ENCODE data around the gene PLA2G2F.

The PLA2G2F gene

DNA sequence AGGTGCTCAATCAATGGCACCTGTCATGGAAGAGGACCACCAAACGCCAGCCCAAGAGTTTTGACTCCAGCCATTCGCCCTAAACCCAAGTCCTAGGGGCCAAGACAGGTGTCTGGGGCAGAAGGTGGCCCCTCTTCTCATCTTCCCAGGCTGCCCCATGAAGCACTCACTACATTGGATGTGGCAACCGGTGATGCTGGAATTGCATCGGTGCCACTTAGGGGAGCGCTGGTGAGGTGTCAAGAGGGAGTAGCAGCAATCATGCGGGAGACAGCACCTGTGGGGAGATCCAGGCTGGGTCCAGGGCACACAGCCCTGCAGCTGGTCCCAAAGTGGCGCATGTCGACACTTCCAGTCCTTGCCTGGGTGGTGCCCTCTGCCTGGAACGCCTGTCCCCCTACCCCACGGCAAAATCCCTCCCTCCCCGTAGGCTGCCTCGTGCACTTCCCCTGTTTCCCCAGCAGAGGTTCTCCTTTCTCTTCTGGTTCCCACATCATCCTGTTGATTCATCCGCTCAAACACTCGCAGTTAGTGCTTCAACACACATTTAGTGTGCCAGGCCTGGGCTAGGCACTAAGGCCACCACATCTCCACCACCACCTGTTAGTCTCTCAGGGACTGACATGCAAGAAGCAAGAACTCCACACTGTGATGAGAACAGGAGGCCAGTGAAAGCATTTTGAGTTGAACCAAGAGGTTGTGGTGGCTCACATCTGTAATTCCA lies 38.3 kb upstream of the PLA2G2F start:
- peaks cover 18% of the 10 kb centered on the region for H3K9me3 ChIP-seq (ENCODE audit: control insufficient read depth, low read length)
- H3K4me1 ChIP-seq (ENCODE audit: control insufficient read depth, insufficient read depth, low read length, poor library complexity, severe bottlenecking) = no peaks in the 10 kb centered on the region
- no peaks in the 10 kb centered on the region for H3K36me3 ChIP-seq (ENCODE audit: control insufficient read depth, insufficient read depth, low read length)
- WGBS, 2 experiments (ENCODE audit: insufficient coverage in 2 of 2) = 52 to 60% methylated on average over 10 to 13 of the region's 14 CpGs
- no peak overlapping the region for H3K27ac ChIP-seq (ENCODE audit: low read depth, low read length, severe bottlenecking)
- no peak overlapping the region for H3K4me3 ChIP-seq (ENCODE audit: extremely low read depth, insufficient read depth, low read length, poor library complexity, severe bottlenecking)

DNA sequence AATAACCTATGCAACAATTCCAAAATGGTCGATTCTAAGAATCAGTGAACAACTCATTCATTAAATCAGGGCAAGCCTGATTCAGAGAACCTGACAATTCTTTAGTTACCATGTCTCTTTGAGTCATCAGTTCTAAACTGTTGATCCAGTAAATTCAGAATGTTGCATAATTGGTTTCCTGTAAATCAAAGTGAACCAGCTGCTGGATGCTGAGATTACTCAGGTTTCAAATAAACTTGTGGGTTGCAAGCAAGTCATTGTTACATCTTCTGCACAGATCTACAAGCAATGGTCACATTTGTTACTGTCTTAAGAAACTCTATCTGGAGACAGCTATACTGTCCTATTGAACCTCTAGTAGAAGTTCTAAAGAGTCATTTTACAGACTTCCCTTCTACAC lies 36.2 kb upstream of the PLA2G2F start:
- Histone ChIP-seq H3K36me3 (ENCODE audit: control insufficient read depth, insufficient read depth, low read length) (no peaks in the 10 kb centered on the region), H3K9me3 (ENCODE audit: control insufficient read depth, low read length) (peaks cover 4% of the 10 kb centered on the region), H3K4me3 (ENCODE audit: extremely low read depth, insufficient read depth, low read length, poor library complexity, severe bottlenecking) (no peak overlapping the region), H3K4me1 (ENCODE audit: control insufficient read depth, insufficient read depth, low read length, poor library complexity, severe bottlenecking) (peaks cover 7% of the 10 kb centered on the region), H3K27ac (ENCODE audit: low read depth, low read length, severe bottlenecking) (no peak overlapping the region)
- 83% methylated on average over 1 of the region's 1 CpG; no CpG with 5 or more reads in 1 of the 2 experiments for WGBS, 2 experiments (ENCODE audit: insufficient coverage in 2 of 2)

DNA sequence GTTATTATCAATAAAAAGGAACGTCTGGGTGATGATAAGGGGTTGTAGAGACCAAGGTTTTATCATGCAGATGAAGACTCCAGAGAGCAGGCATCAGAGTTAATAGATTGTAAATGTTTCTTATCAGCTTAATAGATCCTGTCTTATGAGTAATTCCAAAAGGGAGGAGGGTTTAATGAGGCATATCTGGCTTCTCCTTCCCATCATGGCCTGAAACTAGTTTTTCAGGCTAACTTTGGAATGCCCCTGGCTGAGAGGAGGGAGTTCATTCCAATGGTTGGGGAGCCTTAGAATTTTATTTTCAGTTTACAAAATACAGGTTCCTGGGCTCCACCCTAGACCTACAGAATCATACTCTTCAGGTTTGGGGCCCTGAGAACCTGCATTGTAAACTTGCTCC lies 33.3 kb upstream of the PLA2G2F start:
- peaks cover 8% of the 10 kb centered on the region for H3K4me1 ChIP-seq (ENCODE audit: control insufficient read depth, insufficient read depth, low read length, poor library complexity, severe bottlenecking)
- H3K36me3 ChIP-seq (ENCODE audit: control insufficient read depth, insufficient read depth, low read length) = no peaks in the 10 kb centered on the region
- H3K9me3 ChIP-seq (ENCODE audit: control insufficient read depth, low read length) = peaks cover 4% of the 10 kb centered on the region
- WGBS, 2 experiments (ENCODE audit: insufficient coverage in 2 of 2) = 86 to 100% methylated on average over 1 of the region's 1 CpG
- no peak overlapping the region for H3K4me3 ChIP-seq (ENCODE audit: extremely low read depth, insufficient read depth, low read length, poor library complexity, severe bottlenecking)
- H3K27ac ChIP-seq (ENCODE audit: low read depth, low read length, severe bottlenecking) = no peak overlapping the region

DNA sequence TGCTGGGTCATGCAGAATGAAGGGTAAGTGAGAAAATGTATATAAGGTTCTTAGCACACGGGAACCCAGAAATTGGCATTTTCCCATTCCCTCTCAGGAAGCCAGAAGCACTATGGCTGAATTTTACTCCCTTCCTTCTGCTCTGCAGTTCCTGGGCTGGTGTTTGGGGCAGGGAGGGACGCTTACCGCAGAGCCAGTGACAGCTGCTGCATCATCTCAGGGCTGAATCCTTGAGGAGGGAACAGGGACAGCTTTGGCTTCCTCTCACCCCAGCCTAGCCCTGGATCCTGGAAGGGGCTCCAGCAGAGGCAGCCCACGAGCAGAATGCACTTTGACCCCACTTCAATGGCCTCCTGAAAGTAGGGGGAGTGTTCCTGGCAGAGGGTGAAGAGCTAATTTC lies 31.8 kb upstream of the PLA2G2F start:
- H3K27ac ChIP-seq (ENCODE audit: low read depth, low read length, severe bottlenecking) = peak overlapping the region; percentile 67
- peaks cover 8% of the 10 kb centered on the region for H3K4me1 ChIP-seq (ENCODE audit: control insufficient read depth, insufficient read depth, low read length, poor library complexity, severe bottlenecking)
- no peak overlapping the region for H3K4me3 ChIP-seq (ENCODE audit: extremely low read depth, insufficient read depth, low read length, poor library complexity, severe bottlenecking)
- 80 to 100% methylated on average over 1 to 2 of the region's 4 CpGs for WGBS, 2 experiments (ENCODE audit: insufficient coverage in 2 of 2)
- H3K9me3 ChIP-seq (ENCODE audit: control insufficient read depth, low read length) = peaks cover 4% of the 10 kb centered on the region
- no peaks in the 10 kb centered on the region for H3K36me3 ChIP-seq (ENCODE audit: control insufficient read depth, insufficient read depth, low read length)

DNA sequence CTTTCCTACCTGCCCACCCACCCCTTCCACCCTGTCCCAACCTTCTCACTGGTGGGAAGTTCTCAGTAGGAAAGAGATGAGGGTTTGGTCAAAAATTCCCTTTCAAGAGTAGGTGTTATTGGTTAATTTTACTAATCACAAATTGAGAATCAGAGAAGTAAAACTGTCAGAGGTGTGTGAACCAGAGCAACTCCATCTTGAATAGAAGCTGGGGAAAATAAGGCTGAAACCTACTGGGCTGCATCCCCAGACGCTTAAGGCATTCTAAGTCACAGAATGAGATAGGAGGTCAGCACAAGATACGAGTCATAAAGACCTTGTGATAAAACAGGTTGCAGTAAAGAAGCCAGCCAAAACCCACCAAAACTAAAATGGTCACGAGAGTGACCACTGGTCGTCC lies 31.3 kb upstream of the PLA2G2F start:
- peak overlapping the region; percentile 67 for H3K27ac ChIP-seq (ENCODE audit: low read depth, low read length, severe bottlenecking)
- 70 to 100% methylated on average over 1 to 3 of the region's 4 CpGs for WGBS, 2 experiments (ENCODE audit: insufficient coverage in 2 of 2)

DNA sequence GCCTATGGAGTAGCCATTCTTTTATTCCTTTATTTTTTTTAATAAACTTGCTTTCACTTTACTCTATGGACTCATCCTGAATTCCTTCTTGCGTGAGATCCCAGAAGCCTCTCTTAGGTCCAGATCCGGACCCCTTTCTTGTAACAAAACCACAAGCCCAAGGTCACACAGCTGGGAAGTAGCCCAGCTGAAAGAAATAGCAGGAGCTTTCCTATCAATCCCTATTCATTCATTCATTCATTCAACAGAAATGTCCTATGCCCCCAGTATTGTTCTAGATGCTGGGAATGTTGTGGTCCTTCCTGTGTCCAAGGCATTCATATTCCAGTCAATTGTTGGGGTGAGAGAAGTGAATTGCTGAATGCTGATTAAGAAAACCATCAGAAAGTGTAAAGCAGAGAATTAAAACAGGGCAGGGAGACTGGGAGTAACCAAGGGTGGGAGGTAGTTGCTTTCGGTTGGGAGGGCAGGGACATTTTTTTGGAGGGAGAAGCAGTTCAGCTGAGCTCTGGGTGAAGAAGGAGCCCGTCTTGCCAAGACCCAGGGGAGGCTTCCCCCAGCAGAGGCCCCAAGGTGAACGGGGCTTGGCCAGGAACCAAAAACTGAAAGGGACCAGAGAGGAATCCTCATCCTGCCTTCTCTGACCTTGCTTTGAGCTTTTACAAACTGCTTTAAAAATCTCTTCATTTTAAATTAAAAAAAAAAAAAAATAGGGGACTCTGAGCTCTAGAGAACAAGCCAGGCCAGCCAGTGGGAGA lies 30.6 kb upstream of the PLA2G2F start:
- Histone ChIP-seq H3K27ac (ENCODE audit: low read depth, low read length, severe bottlenecking) (no peak overlapping the region), H3K36me3 (ENCODE audit: control insufficient read depth, insufficient read depth, low read length) (no peaks in the 10 kb centered on the region), H3K9me3 (ENCODE audit: control insufficient read depth, low read length) (peaks cover 4% of the 10 kb centered on the region), H3K4me3 (ENCODE audit: extremely low read depth, insufficient read depth, low read length, poor library complexity, severe bottlenecking) (no peak overlapping the region), H3K4me1 (ENCODE audit: control insufficient read depth, insufficient read depth, low read length, poor library complexity, severe bottlenecking) (peaks cover 8% of the 10 kb centered on the region)
- whole genome bisulfite sequencing, 2 experiments (ENCODE audit: insufficient coverage in 2 of 2) = 88 to 89% methylated on average over 4 to 5 of the region's 5 CpGs

More for the DNA sequence above, 31.3 kb upstream of the PLA2G2F start:
- peaks cover 8% of the 10 kb centered on the region for H3K4me1 ChIP-seq (ENCODE audit: control insufficient read depth, insufficient read depth, low read length, poor library complexity, severe bottlenecking)
- no peaks in the 10 kb centered on the region for H3K36me3 ChIP-seq (ENCODE audit: control insufficient read depth, insufficient read depth, low read length)
- no peak overlapping the region for H3K4me3 ChIP-seq (ENCODE audit: extremely low read depth, insufficient read depth, low read length, poor library complexity, severe bottlenecking)
- peaks cover 4% of the 10 kb centered on the region for H3K9me3 ChIP-seq (ENCODE audit: control insufficient read depth, low read length)

DNA sequence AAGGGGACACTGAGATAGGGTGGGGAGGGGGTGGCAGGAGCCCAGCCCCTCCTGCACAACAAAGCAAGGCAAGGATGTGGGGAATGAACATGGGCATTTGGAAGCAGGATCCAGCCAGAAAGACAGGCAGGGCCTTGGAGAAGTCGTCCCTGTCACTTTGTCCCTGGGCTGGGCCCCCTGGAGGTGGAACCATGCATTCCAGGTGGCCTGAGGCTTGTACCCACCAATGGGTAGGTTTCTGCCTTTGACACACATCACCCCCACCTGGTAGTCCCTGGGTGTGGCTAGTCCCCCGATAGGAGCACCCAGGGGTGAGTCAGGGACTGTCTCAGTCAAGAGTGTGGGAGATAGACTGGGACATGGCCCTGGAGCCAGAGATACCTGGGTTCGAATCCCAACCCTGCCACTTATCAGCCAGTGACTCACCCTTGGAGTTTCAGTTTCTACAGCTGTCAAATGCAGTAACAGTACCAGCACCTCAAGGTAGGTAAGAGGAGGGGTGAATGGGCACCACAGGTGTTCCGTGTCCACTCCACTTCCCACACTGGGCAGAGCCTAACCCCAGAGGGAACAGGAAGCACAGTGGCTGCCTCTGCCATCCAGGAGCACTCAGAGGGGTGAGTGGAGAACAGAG lies 29.8 kb upstream of the PLA2G2F start:
- H3K9me3 ChIP-seq (ENCODE audit: control insufficient read depth, low read length) = peaks cover 4% of the 10 kb centered on the region
- 83 to 91% methylated on average over 1 to 4 of the region's 4 CpGs for WGBS, 2 experiments (ENCODE audit: insufficient coverage in 2 of 2)
- H3K36me3 ChIP-seq (ENCODE audit: control insufficient read depth, insufficient read depth, low read length) = no peaks in the 10 kb centered on the region

DNA sequence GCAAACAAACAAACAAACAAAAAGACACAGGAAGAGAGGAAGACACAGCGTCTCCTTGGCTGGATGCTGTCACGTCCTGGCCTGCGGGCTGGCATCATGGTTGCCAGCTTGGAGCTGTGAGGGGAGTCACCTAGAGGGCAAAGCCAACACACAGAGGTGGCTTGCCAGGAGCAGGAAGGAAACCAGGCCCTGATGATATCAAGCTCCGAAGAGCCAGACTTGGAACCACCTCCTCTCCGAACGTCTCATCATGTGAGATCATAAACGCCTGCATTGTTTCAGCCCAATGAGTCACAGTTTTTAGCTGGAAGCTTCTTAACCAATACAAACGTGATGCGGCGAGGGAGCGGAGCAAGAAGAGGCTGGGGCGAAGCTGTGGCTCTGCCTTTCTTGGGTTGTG lies 28.4 kb upstream of the PLA2G2F start:
- Histone ChIP-seq H3K36me3 (ENCODE audit: control insufficient read depth, insufficient read depth, low read length) (no peaks in the 10 kb centered on the region), H3K4me1 (ENCODE audit: control insufficient read depth, insufficient read depth, low read length, poor library complexity, severe bottlenecking) (peaks cover 8% of the 10 kb centered on the region), H3K9me3 (ENCODE audit: control insufficient read depth, low read length) (peaks cover 4% of the 10 kb centered on the region), H3K27ac (ENCODE audit: low read depth, low read length, severe bottlenecking) (peak overlapping the region; percentile 43), H3K4me3 (ENCODE audit: extremely low read depth, insufficient read depth, low read length, poor library complexity, severe bottlenecking) (no peak overlapping the region)
- WGBS, 2 experiments (ENCODE audit: insufficient coverage in 2 of 2) = 92 to 94% methylated on average over 11 to 12 of the region's 12 CpGs

More for the DNA sequence above, 29.8 kb upstream of the PLA2G2F start:
- Histone ChIP-seq H3K27ac (ENCODE audit: low read depth, low read length, severe bottlenecking) (no peak overlapping the region), H3K4me1 (ENCODE audit: control insufficient read depth, insufficient read depth, low read length, poor library complexity, severe bottlenecking) (peaks cover 8% of the 10 kb centered on the region), H3K4me3 (ENCODE audit: extremely low read depth, insufficient read depth, low read length, poor library complexity, severe bottlenecking) (no peak overlapping the region)

DNA sequence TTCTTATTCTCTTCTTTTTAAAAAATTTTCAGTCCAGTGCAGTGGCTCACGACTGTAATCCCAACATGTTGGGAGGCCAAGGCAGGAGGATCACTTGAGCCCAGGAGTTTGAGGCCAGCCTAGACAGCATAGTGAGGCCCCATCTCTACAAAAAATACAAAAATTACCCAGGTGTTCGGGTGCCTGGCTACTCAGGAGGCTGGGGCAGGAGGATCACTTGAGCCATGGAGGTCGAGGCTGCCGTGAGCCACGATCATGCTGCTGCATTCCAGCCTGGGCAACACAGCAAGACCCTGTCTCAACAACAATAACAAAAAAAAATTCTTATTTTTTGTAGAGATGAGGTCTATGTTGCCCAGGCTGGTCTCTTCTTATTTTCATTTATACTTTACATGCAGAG lies 27.7 kb upstream of the PLA2G2F start:
- WGBS, 2 experiments (ENCODE audit: insufficient coverage in 2 of 2) = 95 to 100% methylated on average over 2 to 5 of the region's 5 CpGs
- Histone ChIP-seq H3K36me3 (ENCODE audit: control insufficient read depth, insufficient read depth, low read length) (no peaks in the 10 kb centered on the region), H3K4me1 (ENCODE audit: control insufficient read depth, insufficient read depth, low read length, poor library complexity, severe bottlenecking) (peaks cover 8% of the 10 kb centered on the region), H3K9me3 (ENCODE audit: control insufficient read depth, low read length) (peaks cover 3% of the 10 kb centered on the region), H3K4me3 (ENCODE audit: extremely low read depth, insufficient read depth, low read length, poor library complexity, severe bottlenecking) (no peak overlapping the region), H3K27ac (ENCODE audit: low read depth, low read length, severe bottlenecking) (no peak overlapping the region)

DNA sequence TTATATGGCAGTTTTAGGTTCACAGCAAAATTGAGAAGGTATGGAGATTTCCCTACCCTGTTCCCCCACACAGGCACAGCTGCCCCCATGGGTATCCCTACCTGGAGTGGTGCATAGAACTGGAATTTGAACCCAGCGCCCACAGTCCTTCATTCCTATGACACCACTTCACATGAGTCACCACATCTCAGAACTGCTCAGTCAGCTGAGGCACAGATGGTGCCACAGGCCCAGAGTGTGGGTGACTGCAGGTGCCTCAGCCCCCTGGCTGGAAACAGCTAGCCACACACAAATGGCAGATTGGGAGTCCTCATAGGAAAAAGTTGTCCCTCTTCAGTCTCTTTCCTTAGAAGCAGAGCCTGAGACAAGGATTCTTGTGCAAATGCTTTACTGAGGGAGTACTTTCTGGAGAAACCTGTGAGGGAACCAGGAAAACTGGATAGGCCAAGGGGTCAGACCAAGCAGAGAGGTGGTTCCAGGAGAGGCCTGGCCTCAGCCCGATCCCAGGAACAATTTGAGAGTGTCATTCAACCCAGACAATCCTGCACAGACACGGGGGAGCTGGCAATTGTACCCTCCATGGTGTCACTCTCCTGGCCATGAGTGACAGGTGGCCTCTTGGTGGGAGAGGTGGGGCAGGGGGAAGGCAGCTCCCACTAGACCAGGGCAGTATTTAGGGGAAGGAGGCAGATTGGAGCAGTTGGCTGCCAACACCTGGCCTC lies 26.7 kb upstream of the PLA2G2F start:
- H3K4me3 ChIP-seq (ENCODE audit: extremely low read depth, insufficient read depth, low read length, poor library complexity, severe bottlenecking) = no peak overlapping the region
- 79 to 92% methylated on average over 2 to 3 of the region's 3 CpGs for WGBS, 2 experiments (ENCODE audit: insufficient coverage in 2 of 2)
- H3K9me3 ChIP-seq (ENCODE audit: control insufficient read depth, low read length) = no peaks in the 10 kb centered on the region
- H3K36me3 ChIP-seq (ENCODE audit: control insufficient read depth, insufficient read depth, low read length) = no peaks in the 10 kb centered on the region
- no peak overlapping the region for H3K27ac ChIP-seq (ENCODE audit: low read depth, low read length, severe bottlenecking)
- H3K4me1 ChIP-seq (ENCODE audit: control insufficient read depth, insufficient read depth, low read length, poor library complexity, severe bottlenecking) = peaks cover 5% of the 10 kb centered on the region
